HUDEP-2 (cell line): ENCODE data around the gene STRAP.
"Not testable (repeated sequence)": the region's sequence is repeated elsewhere in the genome, so short reads cannot be mapped to it uniquely, and the experiment has no call there.

Source experiments
- DNase-seq, 76 experiments: peaks; one replicate each; lab custom pipeline; 2025; ENCODE audit not compliant: unreplicated experiment in 76 of 76; lab: John Stamatoyannopoulos, UW

Gene STRAP

DNA sequence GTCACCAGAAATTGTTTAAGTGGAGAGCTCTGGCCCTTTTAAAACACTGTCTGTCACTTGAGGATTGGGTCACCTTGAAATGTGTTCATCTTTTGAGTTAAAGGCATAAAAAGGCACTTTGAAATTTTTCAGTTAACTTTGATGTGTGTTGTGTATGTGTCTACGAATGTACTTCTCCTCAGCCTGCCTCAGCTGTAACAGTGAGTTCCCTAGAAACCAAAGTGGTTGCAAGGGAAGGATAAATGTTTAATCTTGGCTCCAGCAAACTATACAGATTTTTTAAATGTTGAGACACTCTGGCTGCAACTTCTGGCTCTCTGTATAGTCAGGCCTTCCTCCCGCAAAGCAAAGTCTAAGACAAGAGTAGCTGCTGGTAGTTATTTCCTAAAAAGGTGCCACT lies 37.2 kb downstream of the STRAP start:
- no peak for DNase-seq

DNA sequence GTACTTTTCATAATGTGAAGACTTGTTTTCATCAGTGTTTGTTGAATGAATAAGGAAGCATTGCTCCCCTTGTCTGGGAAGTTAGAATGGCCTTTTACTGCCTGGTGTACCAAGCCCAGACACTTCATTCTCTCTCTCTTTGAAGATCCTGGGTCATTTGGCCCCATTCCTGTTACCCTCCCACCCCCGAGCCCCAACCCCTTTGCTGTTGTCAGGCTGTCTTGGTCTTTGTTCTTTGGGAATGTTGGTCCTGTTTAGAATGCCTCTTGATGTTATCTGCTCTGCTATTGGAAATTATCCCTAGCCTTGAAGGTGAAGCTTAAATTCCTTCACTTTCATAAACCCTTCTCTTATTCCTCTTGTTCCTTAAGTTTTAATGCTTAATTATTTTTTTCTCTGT lies 42.8 kb downstream of the STRAP start:
- DNase-seq: no peak

DNA sequence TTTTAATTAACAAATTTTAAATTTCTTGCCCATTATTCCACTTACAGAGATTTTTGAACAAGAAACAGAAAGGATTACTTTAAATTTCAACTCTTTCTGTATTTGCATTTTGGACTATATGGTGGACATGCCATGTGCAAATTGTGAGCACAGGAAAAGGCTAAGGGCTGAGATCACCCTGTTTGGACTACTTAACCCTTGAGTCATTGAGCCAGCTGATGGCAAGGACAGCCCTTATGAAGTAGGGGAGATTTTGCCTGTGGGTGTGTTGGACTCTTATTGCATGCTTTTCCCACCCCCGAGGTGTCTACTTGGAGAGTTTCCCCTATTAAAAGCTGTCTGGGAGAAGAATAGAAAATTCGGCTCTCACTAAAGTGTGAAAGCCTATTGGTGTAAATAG lies 46.2 kb downstream of the STRAP start:
- DNase-seq: no peak

DNA sequence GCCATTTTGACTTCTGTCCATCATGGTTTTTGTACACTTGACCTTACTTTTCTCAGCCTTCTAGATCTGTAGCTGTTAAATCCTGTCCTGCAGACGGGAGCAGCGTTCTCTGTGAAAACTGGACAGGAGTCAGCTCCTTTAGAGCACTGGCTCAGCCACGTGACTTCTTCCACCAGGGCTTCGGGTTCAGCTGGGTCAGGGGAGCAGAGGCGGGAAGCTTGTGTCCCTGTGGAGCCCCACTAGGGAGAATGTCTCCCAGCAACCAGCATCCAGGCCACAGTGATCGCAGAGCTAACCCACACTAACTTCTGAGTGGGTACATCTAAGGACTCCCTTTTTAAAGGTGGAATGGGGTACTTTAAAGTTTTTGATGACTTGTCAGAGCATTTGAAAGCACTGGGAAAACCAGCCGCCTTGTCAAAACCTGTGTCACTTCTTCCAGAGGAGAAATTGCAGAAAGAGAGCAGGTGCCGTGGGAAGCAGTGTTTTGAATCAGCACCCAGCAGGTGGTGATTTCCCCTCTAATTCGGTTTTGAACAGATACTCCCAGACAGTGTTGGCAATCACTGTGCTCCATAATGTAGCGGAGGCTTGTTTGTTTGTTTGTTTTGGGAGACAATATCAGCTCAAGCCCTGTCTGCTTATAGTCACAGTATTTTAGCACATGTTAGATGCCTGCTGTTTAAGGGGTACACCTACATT lies 46.8 kb downstream of the STRAP start:
- no peak for DNase-seq

DNA sequence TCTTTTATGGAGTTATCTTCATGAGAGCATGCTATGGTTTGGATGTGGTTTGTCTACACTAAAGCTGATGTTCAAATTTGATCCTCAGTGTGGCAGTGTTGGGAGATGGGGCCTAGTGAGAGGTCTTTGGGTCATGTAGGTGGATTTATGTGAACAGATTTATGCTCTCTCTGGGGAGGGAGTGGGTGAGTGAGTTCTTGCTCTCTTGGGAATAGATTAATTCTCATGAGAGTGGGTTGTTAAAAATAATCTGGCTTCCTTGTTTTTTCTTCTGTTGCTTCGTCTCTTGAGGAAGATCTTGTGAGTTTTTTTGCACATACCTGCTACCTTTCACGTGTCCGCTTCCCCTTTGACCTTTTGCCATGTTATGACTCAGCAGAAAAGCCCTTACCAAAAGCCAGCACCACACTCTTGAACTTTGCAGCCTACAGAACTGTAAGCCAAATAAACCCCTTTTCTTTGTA lies 49.4 kb downstream of the STRAP start:
- no peak for DNase-seq

DNA sequence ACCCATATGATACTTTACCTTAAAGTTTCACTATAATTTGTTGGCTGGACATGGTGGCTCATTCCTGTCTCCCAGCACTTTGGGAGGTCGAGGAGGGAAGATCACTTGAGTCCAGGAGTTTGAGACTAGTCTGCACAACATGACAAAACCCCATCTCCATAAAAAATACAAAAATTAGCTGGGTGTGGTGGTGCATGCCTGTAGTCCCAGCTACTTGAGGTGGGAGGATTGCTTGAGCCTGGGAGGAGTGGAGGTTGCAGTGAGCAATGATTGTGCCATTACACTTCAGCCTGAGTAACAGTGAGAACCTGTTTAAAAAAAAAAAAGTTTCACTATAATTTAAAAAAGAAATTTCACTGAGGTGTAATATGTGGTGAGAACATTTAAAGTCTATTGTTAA lies 50.1 kb downstream of the STRAP start:
- no peak for DNase-seq

DNA sequence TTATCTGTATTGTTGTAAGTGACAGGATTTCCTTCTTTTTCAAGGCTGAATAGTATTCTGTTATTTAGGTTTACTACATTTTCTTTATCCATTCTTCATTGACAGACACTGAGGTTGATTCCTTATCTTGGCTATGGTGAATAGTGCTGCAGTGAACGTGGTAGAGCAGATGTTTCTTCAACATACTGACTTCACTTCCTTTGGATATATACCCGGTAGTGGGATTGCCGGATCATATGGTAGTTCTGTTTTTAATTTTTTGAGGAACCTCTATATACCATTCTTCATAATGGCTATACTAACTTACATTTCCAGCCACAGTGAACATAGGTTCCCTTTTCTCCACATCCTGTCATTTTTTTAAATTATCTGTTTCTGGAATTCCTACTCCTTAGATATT lies 50.8 kb downstream of the STRAP start:
- DNase-seq: no peak

DNA sequence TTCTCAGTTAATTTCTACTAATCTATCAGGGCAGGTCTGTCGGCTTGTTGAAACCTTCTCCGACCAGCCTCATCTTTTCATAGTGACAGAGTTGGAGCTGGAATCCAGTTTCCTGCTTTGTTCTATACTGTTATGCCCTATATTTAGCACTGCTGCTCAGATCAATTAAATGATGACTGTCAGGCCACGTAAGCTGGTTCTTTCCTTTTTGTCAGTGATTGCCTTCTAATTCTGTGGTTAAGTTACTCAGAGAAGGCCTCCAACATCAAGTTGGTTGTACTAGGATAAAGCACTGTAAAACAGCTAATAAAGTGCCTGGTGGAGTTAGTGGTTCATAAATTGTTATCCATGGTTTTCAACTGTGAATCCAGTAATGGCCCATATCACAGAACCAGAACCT lies 51.6 kb downstream of the STRAP start:
- DNase-seq: no peak

DNA sequence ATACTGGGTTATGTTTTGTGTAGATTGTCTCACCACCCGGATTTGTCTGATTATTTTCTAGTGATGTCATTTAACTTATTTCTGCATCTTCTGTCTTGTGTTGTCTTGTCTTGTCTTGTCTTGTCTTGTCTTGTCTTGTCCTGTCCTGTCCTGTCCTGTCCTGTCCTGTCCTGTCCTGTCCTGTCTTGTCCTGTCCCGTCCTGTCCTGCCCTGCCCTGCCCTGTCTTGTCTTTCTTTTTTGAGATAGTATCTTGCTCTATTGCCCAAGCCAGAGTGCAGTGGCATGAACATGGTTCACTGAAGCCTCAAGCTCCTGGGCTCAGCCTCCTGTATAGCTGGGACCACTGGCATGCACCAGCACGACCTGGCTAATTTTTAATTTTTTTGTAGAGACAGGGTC lies 54.6 kb downstream of the STRAP start:
- no peak for DNase-seq

DNA sequence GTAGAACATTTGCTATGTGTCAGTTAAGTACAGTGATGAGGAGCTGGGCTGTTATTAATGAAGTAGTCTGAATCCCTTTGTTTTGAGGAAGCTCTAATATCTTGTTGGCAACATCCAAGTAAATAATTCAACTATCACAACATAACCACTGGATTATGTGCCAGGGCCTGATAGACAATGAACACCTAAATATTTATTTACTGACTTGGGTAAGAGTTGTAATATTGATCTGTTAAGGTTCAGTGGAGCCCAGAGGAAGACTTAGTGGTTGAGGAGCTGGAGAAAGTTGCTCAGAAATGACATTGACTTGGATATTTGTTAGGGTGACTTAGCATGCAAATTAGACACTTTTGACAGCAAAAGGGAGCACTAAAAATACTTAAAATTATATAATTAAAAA lies 55.7 kb downstream of the STRAP start:
- no peak for DNase-seq

DNA sequence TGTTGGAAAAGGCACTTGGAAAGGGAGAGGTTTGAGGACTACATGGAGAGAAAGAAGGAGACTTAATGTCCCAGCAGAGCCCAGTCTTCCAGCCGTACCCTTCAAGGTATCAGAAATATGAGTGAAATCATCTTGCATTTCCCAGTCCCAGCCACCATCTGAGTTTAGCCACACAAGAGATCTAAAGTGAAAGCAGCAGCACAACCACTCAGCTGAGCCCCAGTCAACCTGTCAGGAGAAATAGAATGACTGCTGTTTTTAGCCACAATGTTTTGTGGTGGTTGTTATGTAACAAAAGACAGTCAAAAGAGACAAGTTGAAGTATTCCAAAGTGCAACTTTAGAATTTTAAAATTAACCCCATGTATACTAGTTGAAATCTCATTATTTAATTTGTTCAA lies 56.9 kb downstream of the STRAP start:
- no peak for DNase-seq

DNA sequence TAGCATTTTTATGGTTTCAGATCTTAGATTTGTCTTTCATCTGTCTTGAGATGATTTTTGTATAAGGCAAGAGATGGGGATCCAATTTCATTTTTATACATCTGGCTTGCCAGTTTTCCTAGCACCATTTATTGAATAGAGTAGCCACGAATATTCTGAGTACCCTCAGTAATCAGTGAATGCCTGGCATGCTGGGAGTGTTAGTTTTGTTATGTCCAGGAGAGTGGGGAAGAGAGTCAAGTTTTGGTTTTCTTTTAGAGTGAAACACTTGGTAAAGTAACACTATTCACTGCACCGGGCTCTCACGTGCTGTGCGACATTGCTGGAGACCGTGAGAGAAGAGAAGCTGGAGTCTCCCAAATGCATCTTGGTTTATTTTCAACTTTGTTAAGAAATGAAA lies 60.3 kb downstream of the STRAP start:
- DNase-seq: no peak

DNA sequence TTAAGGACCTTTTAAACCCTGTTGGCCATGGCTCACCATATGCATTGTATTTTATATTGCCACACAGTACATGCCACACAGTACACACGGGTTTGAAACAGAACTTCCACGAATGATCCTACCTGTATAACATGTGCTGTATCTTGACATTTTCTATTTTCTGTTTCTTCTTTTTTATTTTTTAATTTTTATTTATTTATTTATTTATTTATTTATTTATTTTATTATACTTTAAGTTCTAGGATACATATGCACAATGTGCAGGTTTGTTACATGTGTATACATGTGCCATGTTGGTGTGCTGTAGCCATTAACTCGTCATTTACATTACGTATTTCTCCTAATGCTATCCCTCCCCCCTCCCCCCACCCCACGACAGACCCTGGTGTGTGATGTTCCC lies 61.3 kb downstream of the STRAP start:
- DNase-seq: not testable (repeated sequence)

DNA sequence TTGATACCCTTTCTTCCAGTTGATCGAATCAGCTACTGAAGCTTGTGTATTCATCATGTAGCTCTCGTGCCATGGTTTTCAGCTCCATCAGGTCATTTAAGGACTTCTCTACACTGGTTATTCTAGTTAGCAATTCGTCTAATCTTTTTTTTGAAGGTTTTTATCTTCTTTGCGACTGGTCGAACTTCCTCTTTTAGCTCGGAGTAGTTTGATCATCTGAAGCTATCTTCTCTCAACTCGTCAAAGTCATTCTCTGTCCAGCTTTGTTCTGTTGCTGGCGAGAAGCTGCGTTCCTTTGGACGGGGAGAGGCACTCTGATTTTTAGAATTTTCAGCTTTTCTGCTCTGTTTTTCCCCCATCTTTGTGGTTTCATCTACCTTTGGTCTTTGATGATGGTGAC lies 66.3 kb downstream of the STRAP start:
- DNase-seq: not testable (repeated sequence)
